HG02759 (cell line): ENCODE measurements around the gene KCNN2.
"Not testable (repeated sequence)": the region's sequence is repeated elsewhere in the genome, so short reads cannot be mapped to it uniquely, and the experiment has no call there.

Experiments
- ATAC-seq: cut with Tn5 transposase; IDR thresholded peaks from one replicate; pipeline ENCODE4 v1.9.1; 2021; ENCODE audit warnings: mild to moderate bottlenecking, moderate library complexity; ENCODE audit not compliant: unreplicated experiment

Gene KCNN2

DNA sequence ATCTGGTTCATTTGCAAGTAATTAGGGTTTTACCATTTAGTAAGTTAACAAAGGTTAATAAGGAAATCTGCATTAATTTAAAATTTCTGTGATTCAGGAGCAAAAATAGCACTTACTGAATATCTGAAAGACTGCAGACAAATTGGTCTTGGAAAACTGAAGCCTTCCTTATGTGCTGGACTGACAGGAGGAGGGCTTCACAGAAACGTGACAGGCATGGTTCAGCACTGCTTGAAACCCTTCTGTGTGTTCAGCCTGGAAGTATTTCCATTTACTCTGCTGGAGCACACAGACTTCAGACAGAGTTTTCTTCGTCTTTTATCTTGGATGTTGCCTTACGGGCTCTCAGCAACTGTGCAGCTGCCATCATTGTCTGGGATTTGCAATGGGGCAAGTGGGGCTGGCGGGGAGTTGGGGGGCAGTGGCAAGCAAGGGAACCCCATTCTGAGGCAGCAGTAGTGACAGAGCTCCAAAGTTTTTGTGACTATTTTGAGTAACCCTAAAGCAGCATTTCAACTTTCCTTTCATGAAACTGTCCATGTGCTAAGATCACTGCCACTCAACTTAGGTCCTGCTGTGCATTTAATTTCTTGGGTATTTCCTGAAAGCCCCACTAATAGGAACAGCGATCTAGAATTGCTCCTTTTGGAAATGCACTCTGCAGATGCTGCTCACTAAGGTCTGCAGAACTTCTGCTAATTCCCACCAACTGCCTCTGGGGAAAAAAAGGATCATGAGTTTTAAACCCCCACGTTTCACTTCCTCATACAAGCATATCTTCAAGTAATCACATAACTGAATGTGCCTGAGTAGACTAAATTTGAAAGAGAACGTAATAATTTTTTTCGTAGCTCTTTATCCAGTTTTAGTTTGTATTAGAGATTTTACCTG is 56.6 kb downstream of the KCNN2 start:
- ATAC-seq: peak; percentile 98

DNA sequence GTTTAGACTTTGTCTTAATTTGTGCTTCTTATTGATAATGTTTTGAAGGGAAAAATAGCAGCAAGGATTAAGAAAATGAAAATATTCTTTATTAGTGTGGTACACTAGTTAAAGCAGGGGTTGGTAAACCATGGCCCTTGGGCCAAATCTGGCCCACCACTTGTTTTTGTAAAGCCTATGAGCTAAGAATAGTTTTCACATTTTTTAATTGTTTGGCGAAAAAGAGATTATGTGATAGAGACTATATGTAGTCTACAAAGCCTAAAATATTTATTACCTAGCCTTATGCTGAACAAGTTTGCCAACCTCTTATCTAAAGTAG is 57.2 kb downstream of the KCNN2 start:
- peak; percentile 39 for ATAC-seq

DNA sequence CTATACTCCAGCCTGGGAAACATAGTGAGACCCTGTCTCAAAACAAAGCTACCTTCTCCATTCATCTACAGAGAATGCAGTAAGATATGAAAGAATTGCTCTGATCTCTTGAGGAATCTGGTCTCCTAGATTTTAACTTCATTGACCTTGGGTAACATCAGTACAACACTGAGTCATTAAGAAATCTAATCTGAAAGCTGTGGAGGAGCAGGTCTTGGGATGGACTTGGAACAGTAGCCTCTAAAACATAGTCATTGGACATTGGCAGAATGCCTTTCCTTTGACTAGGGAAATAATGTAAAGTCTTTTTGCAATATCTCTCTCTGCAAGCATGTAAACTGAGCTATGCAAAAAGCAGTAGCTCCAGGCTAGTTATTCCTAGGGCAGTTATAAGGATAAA is 58.1 kb downstream of the KCNN2 start:
- no peak for ATAC-seq

DNA sequence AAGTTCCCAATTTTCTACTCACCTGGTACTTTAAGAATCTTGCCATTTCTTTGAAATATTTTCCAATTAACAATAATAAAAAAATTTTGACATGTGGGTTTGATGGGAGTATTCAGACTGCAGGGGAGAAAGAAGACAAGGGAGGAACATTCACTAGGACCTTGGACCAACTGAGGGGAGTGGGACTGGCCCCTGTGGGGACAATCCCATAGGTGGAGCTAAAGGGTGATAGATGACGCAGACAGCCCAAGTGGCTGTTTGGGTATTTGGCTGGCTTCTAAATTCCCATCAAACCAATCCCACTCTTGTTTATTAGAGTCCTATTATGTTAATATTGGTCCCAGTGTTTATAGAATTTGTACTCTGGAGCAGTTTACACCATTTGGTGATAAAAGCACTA is 65.3 kb downstream of the KCNN2 start:
- no peak for ATAC-seq

DNA sequence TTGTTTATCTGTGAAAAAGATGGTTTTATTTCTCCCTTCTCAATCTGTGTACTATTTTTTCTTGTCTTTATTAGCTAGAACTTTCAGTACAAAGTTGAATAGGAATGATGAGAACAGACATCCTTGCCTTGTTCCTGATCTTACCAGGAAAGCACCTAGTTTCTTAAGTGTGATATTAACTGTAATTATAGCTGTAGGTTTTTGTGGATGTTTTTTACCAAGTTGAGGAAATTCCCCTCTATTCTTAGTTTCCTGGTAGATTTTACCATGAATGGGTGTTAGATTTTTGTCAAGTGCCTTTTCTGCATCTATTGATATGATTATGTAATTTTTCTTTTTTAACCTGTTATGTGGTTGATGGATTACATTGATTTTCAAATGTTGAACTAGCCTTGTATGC is 68.7 kb downstream of the KCNN2 start:
- ATAC-seq: peak; percentile 39

DNA sequence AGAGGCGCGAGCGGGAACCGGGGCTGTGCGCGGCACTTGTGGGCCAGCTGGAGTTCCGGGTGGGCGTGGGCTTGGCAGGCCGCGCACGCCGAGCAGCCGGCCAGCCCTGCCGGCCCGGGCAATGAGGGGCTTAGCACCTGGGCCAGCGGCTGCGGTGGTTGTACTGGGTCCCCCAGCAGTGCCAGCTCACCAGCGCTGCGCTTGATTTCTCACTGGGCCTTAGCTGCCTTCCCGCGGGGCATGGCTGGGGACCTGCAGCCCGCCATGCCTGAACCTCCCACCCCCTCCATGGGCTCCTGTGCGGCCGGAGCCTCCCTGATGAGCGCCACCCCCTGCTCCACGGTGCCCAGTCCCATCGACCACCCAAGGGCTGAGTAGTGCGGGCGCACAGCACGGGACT is 70.8 kb downstream of the KCNN2 start:
- not testable (repeated sequence) for ATAC-seq

DNA sequence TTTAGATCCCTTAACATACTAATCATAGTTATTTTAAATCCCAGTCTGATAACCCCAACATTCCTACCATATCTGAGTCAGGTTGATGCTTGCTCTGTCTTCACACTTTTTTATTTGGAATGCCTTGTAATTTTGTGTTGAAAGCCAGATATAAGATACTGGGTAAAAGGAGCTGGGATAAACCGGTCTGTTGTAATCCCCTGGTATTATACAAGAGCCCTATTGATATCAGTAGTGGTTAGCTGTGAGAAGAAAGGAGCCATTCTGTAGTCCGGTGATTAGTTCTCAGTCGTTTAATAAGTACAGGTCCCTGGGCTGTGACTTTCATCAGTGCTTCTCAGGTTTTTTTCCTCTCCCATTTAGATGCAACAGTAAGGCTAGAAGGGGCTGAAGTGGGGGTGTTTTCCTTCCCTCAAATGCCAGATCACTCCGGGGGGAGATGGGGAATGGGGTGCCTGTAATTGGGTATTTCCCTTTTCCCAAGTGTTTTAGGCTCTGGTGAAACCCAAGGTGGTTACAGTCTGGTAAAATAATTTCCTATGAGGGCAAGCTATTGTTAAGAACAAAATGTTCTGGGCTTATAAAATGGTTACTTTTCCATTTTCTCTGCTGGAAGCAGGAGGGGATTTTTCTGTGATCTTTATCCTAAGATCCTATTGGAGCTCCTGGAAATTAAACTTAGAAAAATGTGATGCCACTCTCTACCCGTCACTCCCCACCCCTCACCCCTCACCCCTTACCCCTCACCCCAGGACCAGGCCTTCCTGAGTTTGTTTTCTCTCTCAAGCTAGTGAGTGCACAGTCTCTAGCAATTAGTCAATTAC is 72.7 kb downstream of the KCNN2 start:
- ATAC-seq: peak; percentile 28

DNA sequence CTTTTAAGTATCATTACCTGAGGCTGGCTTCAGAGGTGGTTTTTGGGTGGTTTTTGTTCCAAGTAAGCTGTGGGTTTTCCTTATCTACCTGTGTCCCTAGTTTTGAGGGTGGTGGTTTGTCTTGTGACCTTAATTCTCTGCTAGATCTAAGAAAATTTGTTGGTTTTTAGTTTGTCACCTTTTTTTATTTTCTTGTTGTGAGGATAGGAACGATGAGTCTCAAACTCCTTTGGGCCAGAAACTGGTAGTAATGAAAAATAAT is 73.3 kb downstream of the KCNN2 start:
- no peak for ATAC-seq

DNA sequence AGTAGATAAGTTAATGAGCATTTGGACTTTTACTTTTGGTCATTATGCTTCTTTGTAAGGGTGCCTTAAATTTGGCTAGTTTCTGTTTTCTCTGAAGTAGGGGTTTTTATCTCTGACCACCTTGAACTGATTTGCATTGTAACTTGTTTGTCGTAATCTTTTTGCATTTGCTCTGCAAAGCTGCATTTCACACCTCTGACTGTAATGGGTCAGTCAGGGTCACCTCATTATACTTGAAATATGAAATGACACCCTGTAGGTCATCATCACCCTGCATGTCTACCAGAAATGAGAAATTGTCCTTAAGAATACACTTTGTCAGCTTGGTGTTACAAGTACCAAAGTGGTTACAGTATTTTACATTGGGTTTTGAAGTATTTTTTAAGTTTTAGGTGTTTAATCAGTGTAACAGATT is 74.0 kb downstream of the KCNN2 start:
- peak; percentile 77 for ATAC-seq

DNA sequence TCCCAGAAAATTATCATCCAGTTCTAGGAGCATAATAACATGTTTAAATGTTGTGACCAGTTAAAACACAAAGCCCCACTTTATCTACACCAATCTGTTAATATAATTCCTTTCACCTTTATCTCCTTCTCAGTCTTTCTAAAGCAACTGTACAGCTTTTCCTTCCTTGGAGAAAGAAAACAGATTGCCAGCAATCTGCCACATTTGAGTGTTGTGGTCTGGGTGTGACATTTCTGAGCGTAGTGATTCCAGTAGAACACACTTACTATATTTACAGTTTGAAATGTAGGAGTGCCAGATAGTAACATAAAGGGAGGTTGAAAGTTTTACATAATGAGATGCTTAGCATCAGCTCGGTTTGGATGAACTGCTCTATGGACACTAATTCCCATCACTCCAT is 76.1 kb downstream of the KCNN2 start:
- ATAC-seq: no peak

DNA sequence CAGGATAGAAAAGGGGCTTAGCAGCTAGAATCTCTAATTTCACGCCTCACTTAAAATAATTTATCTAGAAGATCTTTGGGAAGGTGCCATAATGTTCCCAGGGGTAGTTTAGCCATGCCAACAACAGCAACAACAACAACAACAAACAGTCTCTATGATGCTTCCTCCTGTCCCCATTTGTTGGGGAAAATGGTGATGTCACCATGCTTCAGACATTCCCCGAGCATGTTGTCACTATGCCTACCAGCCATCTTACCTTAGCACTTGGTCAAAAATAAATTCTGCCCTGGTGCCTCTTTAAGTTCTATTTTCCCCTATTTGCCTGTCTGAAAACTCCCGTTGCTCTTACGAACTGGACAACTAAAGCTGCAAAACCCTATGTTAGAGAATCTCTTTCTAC is 76.6 kb downstream of the KCNN2 start:
- ATAC-seq: no peak

DNA sequence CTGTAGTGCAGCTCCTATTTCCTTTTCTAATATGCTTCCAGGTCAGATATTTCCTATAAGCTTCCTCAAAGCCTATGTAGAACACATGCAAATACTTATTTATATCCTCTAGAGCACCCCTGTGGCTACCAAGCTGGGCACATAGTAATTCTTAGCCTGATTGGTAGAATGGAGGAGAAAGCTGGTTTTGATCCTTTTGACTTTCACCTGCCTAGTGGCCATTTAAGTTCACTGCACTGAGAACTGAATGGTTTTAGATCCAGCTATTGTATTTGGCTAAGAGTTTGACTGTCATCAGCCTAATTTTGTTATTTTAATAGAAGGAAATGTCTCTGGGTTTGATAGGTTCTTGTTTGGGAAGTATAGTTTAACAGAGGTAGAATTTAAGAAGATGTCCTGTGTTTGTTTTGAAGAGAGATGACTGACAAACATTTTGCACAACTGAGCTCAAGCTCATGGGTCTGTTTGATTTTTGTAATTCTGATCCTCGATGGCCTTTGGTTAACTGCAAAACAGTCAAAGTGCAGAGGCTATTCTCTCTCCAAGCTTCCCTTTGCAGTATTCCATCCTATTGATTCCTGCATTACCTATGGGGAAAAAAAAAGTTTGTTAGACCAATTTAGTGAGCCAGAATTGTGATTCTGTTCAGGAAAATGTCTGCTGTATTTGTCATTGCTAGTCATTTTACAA is 85.4 kb downstream of the KCNN2 start:
- ATAC-seq: peak; percentile 47

DNA sequence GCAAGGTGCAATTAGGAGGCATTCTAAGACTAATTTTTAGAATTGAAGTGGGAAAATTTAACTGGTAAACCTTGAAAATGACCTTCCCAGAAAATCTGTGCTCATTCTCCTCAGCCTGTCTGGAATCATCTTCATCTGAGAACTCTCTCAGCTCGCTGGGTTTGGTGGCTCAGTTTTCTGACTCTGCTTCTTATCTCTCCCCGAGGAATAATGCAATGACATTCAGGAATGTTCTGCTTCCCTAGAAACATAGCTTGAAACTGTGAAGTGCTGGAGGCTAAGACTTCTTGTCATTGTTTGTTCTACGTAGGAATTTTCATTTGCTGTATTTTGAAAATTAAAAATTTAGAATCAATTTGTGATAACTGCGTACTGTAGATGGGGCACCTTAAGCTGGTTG is 86.6 kb downstream of the KCNN2 start:
- ATAC-seq: no peak

DNA sequence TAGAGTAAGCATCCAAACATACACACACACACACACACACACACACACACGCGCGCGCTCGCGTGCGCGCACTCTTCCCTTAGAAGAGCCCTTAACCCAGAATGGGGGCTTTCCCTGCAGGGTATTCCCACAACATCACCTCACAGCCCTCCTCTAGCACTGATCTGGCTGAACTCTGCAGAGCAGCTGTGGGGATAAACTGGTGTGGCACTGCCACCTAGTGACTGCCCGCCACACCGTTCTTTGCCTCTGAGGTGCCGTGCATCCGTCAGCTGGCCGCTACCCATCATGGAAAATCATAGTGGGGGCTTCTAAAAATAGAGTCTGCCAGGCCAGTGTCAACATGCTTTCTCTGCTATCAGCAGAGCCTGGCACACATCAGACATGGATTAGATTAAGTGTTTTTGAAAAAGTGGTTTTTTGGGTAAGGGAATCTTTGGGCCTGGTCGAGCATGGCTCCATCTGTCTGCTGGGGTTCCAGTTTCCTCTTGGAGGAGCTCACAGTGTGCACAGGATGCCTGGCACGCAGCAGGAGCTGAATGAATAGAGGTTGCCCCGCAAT is 88.1 kb downstream of the KCNN2 start:
- peak; percentile 98 for ATAC-seq

DNA sequence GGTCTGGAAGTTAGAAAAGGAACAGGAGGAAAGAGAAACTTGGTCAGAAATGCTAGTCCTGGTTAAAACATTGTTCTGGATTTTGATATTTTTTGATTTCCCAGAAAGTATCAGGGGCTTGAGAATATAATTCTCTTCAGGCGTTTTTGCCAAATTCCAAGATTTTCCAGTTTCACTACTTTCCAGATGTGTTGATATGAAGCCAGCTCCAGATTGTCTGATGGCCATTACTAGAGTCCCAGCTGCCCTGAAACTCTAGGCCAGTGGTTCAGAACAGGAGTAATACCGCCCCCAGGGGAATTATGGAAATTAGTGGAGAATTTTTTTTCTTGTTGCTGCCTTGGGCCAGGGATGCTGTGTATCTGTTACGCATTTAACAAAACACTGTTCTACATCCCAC is 88.6 kb downstream of the KCNN2 start:
- ATAC-seq: no peak

DNA sequence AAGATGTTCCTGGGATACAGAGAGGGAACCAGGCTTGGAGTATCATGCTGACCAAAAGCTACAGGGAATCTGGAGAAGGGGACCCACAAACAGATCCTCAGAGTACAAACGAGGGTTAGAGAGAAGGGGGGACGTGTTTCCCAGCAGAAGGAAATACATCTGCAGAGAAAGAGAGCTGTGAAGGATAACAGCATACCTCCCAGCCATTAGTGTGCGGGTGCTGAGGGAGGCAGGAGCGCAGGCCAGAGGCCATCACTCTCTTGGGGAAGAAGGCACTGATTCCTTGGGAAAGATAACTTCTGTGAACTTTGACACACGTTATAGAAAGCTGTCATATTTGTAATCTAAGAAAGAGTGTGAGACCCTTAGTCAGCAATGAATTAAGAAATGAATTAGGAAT is 96.9 kb downstream of the KCNN2 start:
- no peak for ATAC-seq

DNA sequence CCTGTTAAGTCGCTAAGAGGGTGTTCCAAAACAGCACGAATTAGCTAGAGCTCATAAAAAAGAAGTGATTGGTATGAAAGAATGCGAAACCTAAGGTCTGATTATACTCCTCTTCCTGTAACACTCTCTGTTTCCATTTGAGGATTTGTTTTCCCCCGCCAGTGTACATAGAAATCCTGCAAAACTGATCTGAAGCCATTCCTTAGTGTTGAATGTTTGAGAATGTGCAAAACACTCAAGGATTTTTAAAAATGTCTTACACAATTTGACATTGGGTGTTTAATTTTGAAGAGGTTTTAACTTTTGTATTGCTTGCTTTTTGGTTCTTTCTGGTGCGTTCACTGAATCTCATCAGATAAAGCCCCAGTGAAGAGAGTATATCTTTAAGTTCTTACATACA is 105.3 kb downstream of the KCNN2 start:
- ATAC-seq: no peak

DNA sequence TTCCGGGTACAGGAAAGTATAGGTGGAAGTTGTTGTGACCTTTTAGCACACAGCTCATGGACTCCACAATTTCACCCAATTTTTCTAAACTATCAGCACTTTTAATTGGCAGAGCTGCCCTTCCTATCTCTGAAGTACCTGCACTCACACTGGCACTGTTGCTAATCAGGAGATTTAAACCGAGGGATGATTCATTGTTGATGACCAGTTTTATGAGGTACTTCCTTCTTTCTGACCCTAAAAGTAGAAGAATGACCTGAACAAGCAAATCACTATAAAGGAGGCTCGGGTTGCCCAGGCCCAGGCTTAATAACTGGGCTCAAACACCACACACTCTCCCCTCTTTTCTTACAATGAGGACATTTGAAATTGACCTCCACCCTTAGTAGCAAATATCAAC is 105.9 kb downstream of the KCNN2 start:
- ATAC-seq: no peak

DNA sequence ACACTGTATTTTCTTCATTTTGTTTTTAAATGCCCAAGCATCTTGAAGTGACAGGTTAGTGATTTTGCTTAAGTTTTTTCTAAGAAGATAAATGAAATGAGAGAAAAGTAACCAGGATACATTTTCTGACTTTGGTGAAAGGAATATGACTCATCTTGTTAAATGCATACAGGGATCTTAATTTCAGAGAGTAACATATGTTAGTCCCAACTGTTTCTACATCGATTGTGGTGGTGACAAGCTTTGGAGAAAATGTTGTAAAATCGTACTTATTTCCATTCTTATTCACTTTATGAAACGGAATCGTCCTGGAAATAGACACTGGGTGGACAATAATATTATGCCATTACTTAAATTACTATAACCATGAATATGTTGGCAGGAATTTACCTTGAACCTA is 107.5 kb downstream of the KCNN2 start:
- no peak for ATAC-seq

DNA sequence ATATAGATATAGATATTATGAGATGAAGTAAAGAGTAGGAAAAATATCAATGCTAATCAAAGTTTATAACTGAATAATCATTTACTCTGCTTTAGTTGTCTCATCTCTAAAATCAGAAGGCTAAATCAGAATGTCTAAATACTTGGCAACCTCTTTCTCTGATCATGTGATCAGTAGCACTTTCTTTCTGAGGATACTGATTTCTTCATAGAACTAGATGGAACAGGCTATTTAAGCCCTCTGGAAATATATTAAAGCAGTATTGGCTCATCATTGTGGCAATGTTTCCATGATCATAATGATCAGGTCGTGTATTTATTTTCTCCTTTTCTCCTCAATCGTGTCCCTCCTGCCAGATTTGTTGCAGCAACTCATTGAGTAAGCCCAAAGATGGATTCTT is 109.7 kb downstream of the KCNN2 start:
- ATAC-seq: no peak

DNA sequence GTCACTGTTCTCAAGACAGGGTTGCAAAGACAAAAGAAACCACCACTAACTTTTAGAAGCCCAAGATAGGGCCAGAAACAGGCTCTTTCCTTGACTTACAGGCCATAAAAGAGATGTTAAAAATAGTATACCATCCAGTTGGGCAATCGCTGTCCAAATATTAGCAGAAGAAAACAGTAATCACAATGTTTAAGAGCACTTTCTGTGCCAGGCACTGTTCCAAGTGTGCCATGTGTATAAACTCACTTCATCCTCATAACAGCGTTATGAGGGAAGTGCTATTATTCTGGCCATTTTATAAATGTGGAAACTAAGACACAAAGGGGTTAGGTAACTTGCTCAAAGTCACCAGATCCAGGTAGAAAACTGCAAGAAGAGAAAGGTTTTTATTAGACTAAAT is 111.7 kb downstream of the KCNN2 start:
- no peak for ATAC-seq
